ENCODE measurements around the gene CDH16.

DNA sequence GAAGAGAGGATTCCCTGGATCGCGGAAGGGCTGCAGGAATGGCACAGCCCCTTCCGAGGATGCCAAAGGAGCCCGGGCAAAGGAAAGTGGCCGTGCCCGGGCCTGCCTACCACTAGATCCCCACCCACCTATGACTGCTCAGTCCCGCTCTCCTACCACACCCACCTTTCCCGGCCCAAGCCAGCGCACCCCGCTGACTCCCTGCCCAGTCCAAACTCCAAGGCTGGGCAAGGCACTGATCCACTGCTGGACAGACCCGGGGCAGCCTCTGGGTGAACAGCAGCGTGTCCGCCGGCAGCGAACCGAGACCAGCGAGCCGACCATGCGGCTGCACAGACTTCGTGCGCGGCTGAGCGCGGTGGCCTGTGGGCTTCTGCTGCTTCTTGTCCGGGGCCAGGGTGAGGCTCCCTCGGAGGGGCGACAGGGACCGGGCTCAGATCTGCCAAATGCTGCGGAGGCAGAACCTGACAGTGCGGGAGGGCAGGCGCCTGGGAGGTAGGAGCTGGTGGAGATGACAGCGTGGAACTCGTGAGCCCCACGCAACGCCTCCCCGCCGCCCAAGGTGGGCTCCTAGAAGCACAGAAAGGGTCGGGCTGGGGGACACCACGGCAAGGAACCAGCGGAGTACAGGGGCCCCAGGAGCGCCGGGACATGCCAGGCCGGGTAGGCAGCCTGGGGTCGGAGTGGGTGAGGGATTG lies 16.8 kb upstream of the CDH16 start, which contains the start of gene CES2:
- TF ChIP-seq, protein P1, sequence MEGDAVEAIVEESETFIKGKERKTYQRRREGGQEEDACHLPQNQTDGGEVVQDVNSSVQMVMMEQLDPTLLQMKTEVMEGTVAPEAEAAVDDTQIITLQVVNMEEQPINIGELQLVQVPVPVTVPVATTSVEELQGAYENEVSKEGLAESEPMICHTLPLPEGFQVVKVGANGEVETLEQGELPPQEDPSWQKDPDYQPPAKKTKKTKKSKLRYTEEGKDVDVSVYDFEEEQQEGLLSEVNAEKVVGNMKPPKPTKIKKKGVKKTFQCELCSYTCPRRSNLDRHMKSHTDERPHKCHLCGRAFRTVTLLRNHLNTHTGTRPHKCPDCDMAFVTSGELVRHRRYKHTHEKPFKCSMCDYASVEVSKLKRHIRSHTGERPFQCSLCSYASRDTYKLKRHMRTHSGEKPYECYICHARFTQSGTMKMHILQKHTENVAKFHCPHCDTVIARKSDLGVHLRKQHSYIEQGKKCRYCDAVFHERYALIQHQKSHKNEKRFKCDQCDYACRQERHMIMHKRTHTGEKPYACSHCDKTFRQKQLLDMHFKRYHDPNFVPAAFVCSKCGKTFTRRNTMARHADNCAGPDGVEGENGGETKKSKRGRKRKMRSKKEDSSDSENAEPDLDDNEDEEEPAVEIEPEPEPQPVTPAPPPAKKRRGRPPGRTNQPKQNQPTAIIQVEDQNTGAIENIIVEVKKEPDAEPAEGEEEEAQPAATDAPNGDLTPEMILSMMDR (IDR thresholded peaks at IDR 0.05; ENCODE audit: poor library complexity): no peak
- no peak for TF ChIP-seq EZH2 (IDR thresholded peaks at IDR 0.05; ENCODE audit: borderline replicate concordance)

All from hepatocyte (in vitro differentiated cells).